PC-9 (cell line): ENCODE data around the gene DRD2.

Experiments
- CTCF ChIP-seq: fragments of 200-600 bp; sonication (generic); conservative IDR thresholded peaks from 2 replicates; pipeline ENCODE4 v1.6.1; 2017; ENCODE audit warnings: mixed run types, antibody characterized with exemption, mild to moderate bottlenecking, moderate library complexity
- EZH2 ChIP-seq: fragments of 200-600 bp; sonication (generic); IDR thresholded peaks from 2 replicates; pipeline ENCODE4 v1.8.0; 2017; ENCODE audit warnings: antibody characterized with exemption, low read depth

- TF ChIP-seq CTCF (no peak), EZH2 (no peak)
Measured at GRCh38 chr11:113394919-113395318, 80.3 kb downstream of the DRD2 start.
